ENCODE measurements around the gene NKX1-2. TPM values are rescaled to one million over a fixed set of nuclear protein-coding genes. Genes with fewer than 3 reads are reported as not detected.

NKX1-2 gene
- total RNA-seq, 1 donor from 2014 or later = 0.47 TPM

DNA sequence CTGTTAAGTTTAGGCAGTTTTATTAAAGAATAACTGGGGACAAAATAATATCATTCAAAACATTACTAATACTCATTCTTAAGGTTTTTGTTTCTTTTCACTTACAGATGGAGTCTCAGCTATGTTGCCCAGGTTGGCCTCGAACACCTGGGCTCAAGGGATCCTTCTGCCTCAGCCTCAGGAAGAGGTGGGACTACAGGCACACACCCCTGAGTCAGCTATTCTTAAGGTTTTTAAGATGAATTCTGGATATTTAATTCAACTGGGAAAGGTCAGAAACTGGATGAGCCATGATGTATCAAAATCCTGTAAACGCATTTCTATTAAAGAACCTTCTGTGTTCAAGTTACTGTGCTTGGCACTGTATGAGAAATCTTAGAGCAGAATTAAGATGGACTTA lies 34.6 kb downstream of the NKX1-2 start:
- DNase-seq = no peak

DNA sequence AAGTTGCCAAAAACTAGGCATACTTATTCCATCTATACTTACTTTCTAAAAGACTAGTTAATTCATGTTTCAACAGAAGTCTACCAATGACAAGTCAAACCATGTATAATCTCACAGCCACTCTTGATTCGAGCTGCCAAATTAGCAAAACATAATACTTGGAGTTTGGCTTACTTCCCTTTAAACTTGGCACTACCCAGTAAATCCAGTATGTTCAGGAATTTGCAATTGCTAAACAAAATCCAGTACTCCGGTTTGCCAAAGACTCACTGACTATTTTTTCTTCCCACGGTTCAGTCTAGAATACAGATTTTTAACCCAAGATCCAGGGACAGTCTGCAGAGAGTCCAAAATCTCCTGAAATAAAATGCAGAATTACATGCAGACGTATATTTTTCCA lies 35.8 kb downstream of the NKX1-2 start:
- DNase-seq = no peak

DNA sequence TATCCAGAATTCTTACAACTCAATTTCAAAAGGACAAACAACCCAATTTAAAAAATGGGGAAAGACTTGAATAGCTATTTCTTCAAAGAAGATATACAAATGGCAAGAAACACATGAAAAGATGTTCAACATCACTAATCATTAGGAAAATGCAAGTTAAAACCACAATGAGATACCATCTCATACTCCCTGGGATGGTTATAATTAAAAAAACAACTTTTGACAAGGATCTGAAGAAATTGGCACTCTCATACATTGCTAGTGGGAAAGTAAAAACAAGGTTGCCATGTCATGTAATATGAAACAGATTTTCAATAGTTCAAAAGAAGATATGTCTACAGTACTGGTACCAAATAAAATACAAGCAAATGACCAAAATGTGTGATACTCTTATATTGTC lies 40.1 kb downstream of the NKX1-2 start:
- DNase-seq = no peak

DNA sequence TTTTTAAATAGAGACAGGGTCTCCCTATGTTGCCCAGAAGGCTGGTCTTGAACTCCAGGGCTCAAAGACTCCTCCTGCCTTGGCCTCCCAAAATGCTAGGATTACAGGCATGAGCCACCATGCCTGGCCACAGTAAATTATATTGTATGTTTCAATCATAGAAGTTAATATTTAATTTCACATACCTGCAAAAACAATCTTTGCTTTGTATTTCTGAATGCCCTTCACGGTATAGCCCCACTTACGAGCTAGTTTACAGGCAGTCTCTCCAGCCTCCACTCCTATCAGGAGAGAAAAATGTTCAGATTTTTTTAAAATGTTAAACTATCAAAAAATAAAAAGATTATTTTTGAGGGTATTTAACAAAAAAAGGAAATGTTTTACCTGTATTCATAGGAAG lies 41.5 kb downstream of the NKX1-2 start:
- no peak for DNase-seq

DNA sequence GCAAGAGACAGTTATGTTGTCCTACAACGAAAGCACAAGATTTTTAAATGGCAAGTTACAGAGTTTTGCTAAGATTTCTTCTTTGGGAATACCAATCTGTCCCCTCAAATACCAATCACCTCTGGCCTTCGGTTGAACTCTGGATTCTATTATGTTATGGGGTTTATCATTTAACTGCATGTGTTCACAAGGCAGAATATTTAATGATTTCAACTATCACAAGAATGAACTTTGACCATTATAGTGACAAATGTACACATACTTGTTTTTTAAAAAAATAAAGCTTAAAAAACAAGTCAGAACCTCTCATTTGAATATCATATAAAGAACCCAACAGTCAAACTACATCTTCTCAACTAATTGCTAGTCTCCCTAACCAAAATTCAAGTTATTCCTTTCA lies 42.4 kb downstream of the NKX1-2 start:
- DNase-seq = no peak

DNA sequence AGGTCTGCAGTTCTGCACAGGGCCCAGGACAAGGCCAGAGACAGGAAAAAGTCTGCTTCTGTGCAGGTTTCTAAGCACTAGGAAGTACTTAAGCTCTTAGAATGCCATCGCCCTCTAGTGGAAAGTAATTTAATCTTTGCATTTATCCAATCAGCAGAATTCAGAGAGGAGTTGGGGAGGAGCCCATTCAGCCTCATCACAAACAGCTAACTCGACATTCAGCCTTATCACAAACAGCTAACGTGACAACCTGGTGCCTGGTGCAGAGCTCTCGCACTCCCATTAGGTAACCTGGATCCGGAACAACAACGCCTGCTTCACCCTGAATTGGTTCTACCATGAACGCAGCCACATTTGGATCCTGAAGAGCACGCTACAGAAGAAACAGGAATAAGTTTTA lies 46.3 kb downstream of the NKX1-2 start:
- DNase-seq = peak; percentile 4

DNA sequence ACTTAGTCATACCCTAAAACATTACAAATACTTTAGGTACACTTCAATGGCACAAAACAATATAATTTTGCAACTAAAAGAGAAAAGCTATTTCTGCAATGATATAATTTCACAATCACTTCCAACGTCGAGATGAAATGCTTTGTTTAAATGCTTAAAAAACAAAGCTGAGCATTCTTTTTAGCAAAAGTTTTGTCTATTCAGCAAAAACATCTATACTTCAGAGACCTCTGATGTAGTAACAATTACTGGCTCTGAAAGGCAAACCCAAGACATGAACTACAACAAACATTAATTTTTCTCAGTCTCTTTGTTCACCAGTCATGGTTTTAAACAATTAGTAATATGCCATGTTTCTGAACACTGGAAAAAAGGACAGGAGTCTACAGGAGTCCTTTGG lies 47.6 kb downstream of the NKX1-2 start:
- no peak for DNase-seq

DNA sequence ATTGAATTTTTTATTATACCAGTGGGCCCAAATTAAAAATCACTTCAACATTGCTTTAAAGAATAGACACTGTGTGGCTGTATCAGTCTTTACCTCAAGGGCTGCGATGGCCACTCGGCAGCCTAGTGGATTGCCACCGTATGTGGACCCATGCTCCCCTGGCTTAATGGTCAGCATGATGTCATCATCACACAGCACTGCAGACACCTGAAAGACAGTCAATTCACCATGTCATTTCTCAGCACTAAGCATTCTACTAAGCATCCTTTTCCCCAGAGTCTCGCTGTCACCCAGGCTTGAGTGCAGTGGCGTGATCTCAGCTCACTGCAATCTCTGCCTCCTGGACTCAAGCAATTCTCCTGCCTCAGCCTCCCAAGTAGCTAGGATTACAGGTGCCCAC lies 48.2 kb downstream of the NKX1-2 start:
- no peak for DNase-seq

Other genes with a start within 250 kb of the NKX1-2 start
- gene OAT, start 31.1 kb downstream of the NKX1-2 start, total RNA-seq = 143 TPM
- gene LHPP, start 11.8 kb upstream of the NKX1-2 start, total RNA-seq = 9.7 TPM

Measured in occipital lobe (tissue), 2 donors.